ENCODE data around the gene ETS2.

The ETS2 gene

GRCh38 chr21:38805328-38806152 is at the start of gene ETS2:
Gene ETS2, plus strand, starts transcription at chr21:38805929. Its CDS starts 4,106 bp downstream, at chr21:38810035.
- DNase-seq (ENCODE audit: low spot score), result peak; percentile 89

GRCh38 chr21:38756746-38757145 is 49.0 kb upstream of the ETS2 start:
- no peak for DNase-seq (ENCODE audit: low spot score)

DNA sequence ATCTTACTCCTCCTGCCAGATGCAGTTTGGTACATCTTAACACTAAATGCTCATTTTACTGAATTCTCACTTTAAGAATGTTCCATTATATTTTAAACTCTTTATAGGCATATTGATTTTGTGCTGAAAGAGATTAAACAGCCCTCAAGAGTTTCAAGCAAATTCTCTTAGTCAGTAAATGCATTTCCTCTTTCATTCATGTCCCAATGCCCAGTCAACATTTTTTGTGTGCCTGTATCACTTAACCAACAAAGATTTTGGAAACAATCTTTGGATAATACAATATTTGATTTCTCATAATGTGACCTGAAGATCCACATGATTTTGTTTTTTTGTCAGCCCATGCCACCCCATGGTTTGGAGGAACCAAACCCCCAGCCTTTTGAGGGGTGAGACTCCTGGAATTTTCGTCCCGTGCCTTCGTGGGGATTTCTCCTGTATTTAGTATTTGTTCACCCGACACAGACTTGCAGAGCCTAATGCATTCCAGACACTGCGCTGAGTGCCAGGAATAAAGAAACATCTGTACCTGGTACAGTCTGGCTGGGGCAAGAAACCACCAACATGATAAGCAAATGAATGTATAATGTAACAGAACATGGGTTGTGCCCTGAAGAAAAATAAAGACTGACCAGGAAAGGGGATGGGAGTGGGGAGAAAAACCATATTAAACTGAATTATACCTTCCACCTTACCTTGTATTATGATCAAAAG is 47.1 kb upstream of the ETS2 start:
- DNase-seq (ENCODE audit: low spot score), result no peak

GRCh38 chr21:38759413-38759812 is 46.3 kb upstream of the ETS2 start:
- DNase-seq (ENCODE audit: low spot score), result no peak

DNA sequence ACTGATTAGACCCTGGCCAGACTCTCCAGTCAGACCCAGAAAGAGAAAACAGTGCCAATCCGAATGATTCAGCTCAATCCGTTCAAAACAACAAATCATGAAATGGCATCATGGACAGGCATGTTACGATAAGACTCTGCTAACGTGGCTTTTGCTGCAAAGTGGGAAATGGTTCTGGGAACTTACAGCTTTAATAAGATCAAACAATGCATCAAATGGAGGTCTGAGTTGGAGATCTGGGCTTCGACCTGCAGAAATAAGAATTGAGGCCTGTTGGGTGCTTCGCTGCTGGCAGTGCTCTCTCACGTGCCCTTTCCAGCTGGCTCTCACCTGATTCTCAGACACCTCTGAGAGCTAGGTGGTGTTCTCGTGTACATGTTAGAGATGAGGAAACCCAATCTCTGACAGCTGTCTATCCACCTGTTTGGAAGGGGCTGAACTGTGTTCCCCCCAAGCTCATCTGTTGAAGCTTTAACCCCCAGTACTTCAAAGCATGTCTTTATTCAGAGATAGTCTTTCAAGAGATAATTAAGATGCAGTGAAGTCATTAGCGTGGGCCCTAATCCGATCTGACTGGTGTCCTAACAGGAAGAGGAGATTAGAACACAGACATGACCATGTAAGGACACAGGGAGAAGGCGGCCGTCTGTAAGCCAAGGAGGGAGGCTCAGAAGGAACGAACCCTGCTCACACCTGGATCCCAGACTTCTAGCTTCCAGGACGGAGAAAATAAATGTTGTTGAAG is 45.5 kb upstream of the ETS2 start:
- DNase-seq (ENCODE audit: low spot score), result no peak

- no peak for DNase-seq (ENCODE audit: low spot score)
Measured at GRCh38 chr21:38760762-38761155, 45.0 kb upstream of the ETS2 start.

GRCh38 chr21:38761531-38761930 is 44.2 kb upstream of the ETS2 start:
- DNase-seq (ENCODE audit: low spot score), result no peak

GRCh38 chr21:38765056-38765455 is 40.7 kb upstream of the ETS2 start:
- DNase-seq (ENCODE audit: low spot score), result peak; percentile 35

- DNase-seq (ENCODE audit: low spot score), result no peak
Measured at GRCh38 chr21:38766987-38767722, 38.6 kb upstream of the ETS2 start.

DNA sequence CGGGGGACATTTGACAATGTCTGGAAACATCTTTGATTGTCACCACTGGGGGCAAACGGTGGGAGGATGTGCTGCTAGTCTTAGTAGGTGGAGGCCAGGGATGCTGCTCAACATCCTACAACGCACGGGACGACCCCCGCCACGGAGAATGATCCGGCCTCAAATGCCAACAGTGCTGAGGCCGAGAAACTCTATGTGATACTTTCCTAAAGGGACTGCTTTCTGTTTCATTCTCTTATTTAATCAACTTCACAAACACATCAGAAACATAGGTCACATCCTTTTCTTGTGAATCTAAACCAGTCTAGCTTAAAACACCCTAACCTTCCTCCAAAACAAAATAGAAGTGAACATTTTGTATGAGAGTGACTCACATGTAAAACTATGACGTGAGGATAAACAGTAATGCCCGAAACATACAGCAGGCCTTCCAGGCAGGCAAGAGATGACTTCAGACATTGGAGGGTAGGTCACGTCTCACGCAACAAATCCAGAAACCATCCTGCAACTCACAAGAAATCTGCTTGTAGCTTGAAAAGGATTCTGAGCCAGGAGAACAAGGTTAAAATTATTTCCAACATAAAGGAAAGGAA is 37.2 kb upstream of the ETS2 start:
- DNase-seq (ENCODE audit: low spot score), result peak; percentile 61

DNA sequence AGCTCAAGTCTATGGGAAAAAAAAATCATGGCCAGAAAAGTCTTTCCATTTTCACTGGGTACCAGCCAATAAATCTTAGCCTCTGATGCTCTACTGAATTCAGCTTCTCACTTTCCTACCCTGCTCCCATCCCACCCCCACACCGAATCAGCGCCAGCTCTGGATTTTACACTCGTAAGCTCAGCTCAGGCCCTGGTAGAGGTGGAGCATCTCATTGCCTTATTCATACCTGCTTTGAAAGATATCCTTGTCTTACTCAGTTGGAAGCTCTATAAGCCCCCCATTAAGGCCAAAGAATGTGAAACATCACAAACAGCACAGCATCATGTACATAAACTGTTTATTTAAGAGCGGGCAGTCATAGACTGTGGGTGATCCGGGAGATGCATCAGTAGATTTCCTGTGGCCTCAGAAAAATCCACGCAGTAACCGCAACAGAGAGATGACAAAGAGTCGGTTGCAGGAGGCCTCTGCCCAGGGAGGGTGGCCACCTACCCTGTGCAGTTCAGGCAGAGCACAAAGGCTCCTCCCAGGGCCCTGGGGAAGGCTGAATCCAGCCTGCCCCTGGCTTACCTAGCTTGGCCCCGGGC is 36.4 kb upstream of the ETS2 start:
- DNase-seq (ENCODE audit: low spot score), result no peak

GRCh38 chr21:38770660-38771059 is 35.1 kb upstream of the ETS2 start:
- no peak for DNase-seq (ENCODE audit: low spot score)

- DNase-seq (ENCODE audit: low spot score), result no peak
Measured at GRCh38 chr21:38771536-38771935, 34.2 kb upstream of the ETS2 start.

GRCh38 chr21:38772646-38773045 is 33.1 kb upstream of the ETS2 start:
- no peak for DNase-seq (ENCODE audit: low spot score)

DNA sequence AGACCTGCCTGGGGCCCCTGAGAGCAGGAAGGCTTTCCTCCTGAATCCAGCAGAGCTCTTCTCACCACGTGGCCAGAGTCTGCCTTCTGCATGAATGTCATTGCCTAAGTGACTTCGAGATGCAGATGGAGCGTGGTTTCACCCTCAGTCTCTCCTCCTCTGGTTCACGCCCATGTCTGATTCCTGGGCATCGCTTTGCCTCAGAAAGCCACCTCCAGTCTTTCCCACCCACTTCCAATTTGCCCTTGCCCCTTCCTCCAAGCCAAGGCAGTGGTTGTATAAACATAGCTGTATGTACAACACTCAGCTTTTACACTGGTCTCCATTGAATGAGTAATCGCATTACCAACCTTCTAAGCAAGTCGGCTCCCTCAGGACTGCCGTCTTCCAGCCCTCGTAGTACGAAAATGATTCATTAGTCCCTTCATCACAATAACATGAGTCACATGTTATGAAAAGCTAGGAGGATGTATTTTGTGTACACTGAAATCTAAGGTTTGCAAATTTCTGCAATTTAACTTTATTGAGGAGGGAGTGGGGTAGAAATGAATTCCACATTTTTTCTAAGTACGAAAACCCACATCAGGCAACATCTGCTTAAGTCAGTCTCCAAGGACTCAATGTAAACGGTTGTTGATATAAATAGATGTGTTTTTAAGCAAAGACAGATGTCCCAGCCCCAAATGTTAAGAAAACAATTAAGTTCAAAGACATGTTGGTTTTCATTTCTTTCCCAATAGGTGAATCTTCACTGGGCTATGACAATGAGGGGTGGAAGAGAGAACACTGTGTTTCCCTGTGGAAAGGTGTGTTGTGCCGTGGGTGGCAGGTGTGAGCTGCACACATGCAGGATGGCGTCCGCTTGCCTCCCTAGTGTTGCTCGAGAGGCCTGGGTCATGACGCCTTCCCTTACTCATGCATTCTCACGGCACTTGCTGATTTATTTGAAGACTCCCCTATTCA is 32.3 kb upstream of the ETS2 start:
- DNase-seq (ENCODE audit: low spot score), result peak; percentile 81

GRCh38 chr21:38774152-38774551 is 31.6 kb upstream of the ETS2 start:
- no peak for DNase-seq (ENCODE audit: low spot score)

- no peak for DNase-seq (ENCODE audit: low spot score)
Measured at GRCh38 chr21:38774586-38775285, 31.0 kb upstream of the ETS2 start.

GRCh38 chr21:38775733-38776132 is 30.0 kb upstream of the ETS2 start:
- DNase-seq (ENCODE audit: low spot score), result no peak

GRCh38 chr21:38777015-38777414 is 28.7 kb upstream of the ETS2 start:
- no peak for DNase-seq (ENCODE audit: low spot score)

Data from AG20443 (cell line).